ENCODE results near the gene WSCD2.

GRCh38 chr12:108172033-108172432 is 42.9 kb downstream of the WSCD2 start:
- no peak for TF ChIP-seq CTCF (conservative IDR thresholded peaks at IDR 0.05)
- no peak for TF ChIP-seq ZFX (IDR thresholded peaks at IDR 0.05)

All from C4-2B (cell line).